Measurements from ENCODE around the gene CYP4F8. TPM values are rescaled to one million over a fixed set of nuclear protein-coding genes. Genes with fewer than 3 reads are reported as not detected.

Gene CYP4F8
- total RNA-seq, 1 donor from 2014 or later: not detected

- Mint-ChIP-seq H3K36me3 (ENCODE audit: low read depth) (no peaks in the 10 kb centered on the region), H3K4me1 (ENCODE audit: low read depth) (no peaks in the 10 kb centered on the region), H3K27ac (no peak overlapping the region), H3K9me3 (no peaks in the 10 kb centered on the region), H3K4me3 (ENCODE audit: low read depth) (no peak overlapping the region), H3K27me3 (ENCODE audit: low read depth) (no peaks in the 10 kb centered on the region)
- intact Hi-C loops (cut with micrococcal nuclease): no loop called here
- DNase-seq (ENCODE audit: low spot score): no peak
Measured at GRCh38 chr19:15623711-15624318, 8.8 kb downstream of the CYP4F8 start.

- Mint-ChIP-seq H3K4me3 (ENCODE audit: low read depth) (no peak overlapping the region), H3K27me3 (ENCODE audit: low read depth) (peaks cover 2% of the 10 kb centered on the region), H3K27ac (no peak overlapping the region), H3K9me3 (no peaks in the 10 kb centered on the region), H3K36me3 (ENCODE audit: low read depth) (no peaks in the 10 kb centered on the region), H3K4me1 (ENCODE audit: low read depth) (no peaks in the 10 kb centered on the region)
- intact Hi-C loops (cut with micrococcal nuclease): loop anchor here (2.0 kb wide), 1 partner anchor 554 kb away; no protein-coding TSS in a partner anchor
- DNase-seq (ENCODE audit: low spot score): no peak
Measured at GRCh38 chr19:15628236-15629002, 13.4 kb downstream of the CYP4F8 start.

- no peak overlapping the region for H3K27ac Mint-ChIP-seq
- no peaks in the 10 kb centered on the region for H3K9me3 Mint-ChIP-seq
- H3K27me3 Mint-ChIP-seq (ENCODE audit: low read depth): peaks cover 2% of the 10 kb centered on the region
- no peaks in the 10 kb centered on the region for H3K4me1 Mint-ChIP-seq (ENCODE audit: low read depth)
- intact Hi-C loops (cut with micrococcal nuclease): loop anchor here (2.0 kb wide), 1 partner anchor 554 kb away; no protein-coding TSS in a partner anchor
- peak; percentile 74 for DNase-seq (ENCODE audit: low spot score)
- no peak overlapping the region for H3K4me3 Mint-ChIP-seq (ENCODE audit: low read depth)
- H3K36me3 Mint-ChIP-seq (ENCODE audit: low read depth): no peaks in the 10 kb centered on the region
Measured at GRCh38 chr19:15629003-15629880, 14.2 kb downstream of the CYP4F8 start.

GRCh38 chr19:15631817-15632216, 16.8 kb downstream of the CYP4F8 start:
- no peaks in the 10 kb centered on the region for H3K36me3 Mint-ChIP-seq (ENCODE audit: low read depth)
- no peaks in the 10 kb centered on the region for H3K9me3 Mint-ChIP-seq
- peaks cover 5% of the 10 kb centered on the region for H3K27me3 Mint-ChIP-seq (ENCODE audit: low read depth)
- H3K4me1 Mint-ChIP-seq (ENCODE audit: low read depth): no peaks in the 10 kb centered on the region
- intact Hi-C loops (cut with micrococcal nuclease): no loop called here
- H3K4me3 Mint-ChIP-seq (ENCODE audit: low read depth): no peak overlapping the region
- no peak for DNase-seq (ENCODE audit: low spot score)
- H3K27ac Mint-ChIP-seq: no peak overlapping the region

- H3K4me3 Mint-ChIP-seq (ENCODE audit: low read depth): no peak overlapping the region
- no peaks in the 10 kb centered on the region for H3K9me3 Mint-ChIP-seq
- peaks cover 5% of the 10 kb centered on the region for H3K27me3 Mint-ChIP-seq (ENCODE audit: low read depth)
- H3K4me1 Mint-ChIP-seq (ENCODE audit: low read depth): no peaks in the 10 kb centered on the region
- intact Hi-C loops (cut with micrococcal nuclease): no loop called here
- DNase-seq (ENCODE audit: low spot score): no peak
- no peaks in the 10 kb centered on the region for H3K36me3 Mint-ChIP-seq (ENCODE audit: low read depth)
- H3K27ac Mint-ChIP-seq: no peak overlapping the region
Measured at GRCh38 chr19:15633082-15633835, 18.2 kb downstream of the CYP4F8 start.

- intact Hi-C loops (cut with micrococcal nuclease): no loop called here
- no peak for DNase-seq (ENCODE audit: low spot score)
- Mint-ChIP-seq H3K27me3 (ENCODE audit: low read depth) (peaks cover 5% of the 10 kb centered on the region), H3K4me3 (ENCODE audit: low read depth) (no peak overlapping the region), H3K27ac (no peak overlapping the region), H3K4me1 (ENCODE audit: low read depth) (no peaks in the 10 kb centered on the region), H3K9me3 (no peaks in the 10 kb centered on the region), H3K36me3 (ENCODE audit: low read depth) (no peaks in the 10 kb centered on the region)
Measured at GRCh38 chr19:15634105-15634504, 19.1 kb downstream of the CYP4F8 start.

GRCh38 chr19:15635016-15635805, 20.2 kb downstream of the CYP4F8 start:
- Mint-ChIP-seq H3K9me3 (no peaks in the 10 kb centered on the region), H3K27ac (no peak overlapping the region), H3K4me3 (ENCODE audit: low read depth) (no peak overlapping the region), H3K36me3 (ENCODE audit: low read depth) (no peaks in the 10 kb centered on the region), H3K4me1 (ENCODE audit: low read depth) (no peaks in the 10 kb centered on the region), H3K27me3 (ENCODE audit: low read depth) (peaks cover 5% of the 10 kb centered on the region)
- no peak for DNase-seq (ENCODE audit: low spot score)
- intact Hi-C loops (cut with micrococcal nuclease): no loop called here

- Mint-ChIP-seq H3K27me3 (ENCODE audit: low read depth) (peaks cover 5% of the 10 kb centered on the region), H3K4me3 (ENCODE audit: low read depth) (no peak overlapping the region), H3K27ac (no peak overlapping the region), H3K36me3 (ENCODE audit: low read depth) (no peaks in the 10 kb centered on the region), H3K9me3 (no peaks in the 10 kb centered on the region), H3K4me1 (ENCODE audit: low read depth) (no peaks in the 10 kb centered on the region)
- no peak for DNase-seq (ENCODE audit: low spot score)
- intact Hi-C loops (cut with micrococcal nuclease): no loop called here
Measured at GRCh38 chr19:15636026-15636425, 21.0 kb downstream of the CYP4F8 start.

GRCh38 chr19:15639596-15639995, 24.6 kb downstream of the CYP4F8 start:
- Mint-ChIP-seq H3K4me1 (ENCODE audit: low read depth) (no peaks in the 10 kb centered on the region), H3K36me3 (ENCODE audit: low read depth) (no peaks in the 10 kb centered on the region), H3K9me3 (no peaks in the 10 kb centered on the region), H3K27ac (no peak overlapping the region), H3K27me3 (ENCODE audit: low read depth) (peaks cover under 1% of the 10 kb centered on the region), H3K4me3 (ENCODE audit: low read depth) (no peak overlapping the region)
- intact Hi-C loops (cut with micrococcal nuclease): no loop called here
- DNase-seq (ENCODE audit: low spot score): no peak

GRCh38 chr19:15640294-15640903, 25.4 kb downstream of the CYP4F8 start, which contains the start of gene CYP4F3:
Gene CYP4F3, plus strand, starts transcription at chr19:15640897. Its CDS starts 519 bp downstream, at chr19:15641416.
- DNase-seq (ENCODE audit: low spot score): no peak
- Mint-ChIP-seq H3K27ac (no peak within 1 kb of the TSS), H3K9me3 (no peaks in the 10 kb centered on the region), H3K4me1 (ENCODE audit: low read depth) (no peaks in the 10 kb centered on the region), H3K27me3 (ENCODE audit: low read depth) (no peaks in the 10 kb centered on the region), H3K4me3 (ENCODE audit: low read depth) (no peak within 1 kb of the TSS), H3K36me3 (ENCODE audit: low read depth) (no peaks in the 10 kb centered on the region)
- intact Hi-C loops (cut with micrococcal nuclease): no loop called here

- intact Hi-C loops (cut with micrococcal nuclease): no loop called here
- no peaks in the 10 kb centered on the region for H3K36me3 Mint-ChIP-seq (ENCODE audit: low read depth)
- no peaks in the 10 kb centered on the region for H3K4me1 Mint-ChIP-seq (ENCODE audit: low read depth)
- H3K27ac Mint-ChIP-seq: no peak overlapping the region
- no peak for DNase-seq (ENCODE audit: low spot score)
- no peaks in the 10 kb centered on the region for H3K9me3 Mint-ChIP-seq
- H3K4me3 Mint-ChIP-seq (ENCODE audit: low read depth): no peak overlapping the region
- H3K27me3 Mint-ChIP-seq (ENCODE audit: low read depth): no peaks in the 10 kb centered on the region
Measured at GRCh38 chr19:15640904-15641597, 26.0 kb downstream of the CYP4F8 start.

Measured in activated T-helper 2 cell treated with anti-CD3 and anti-CD28 coated beads, Interferon-gamma antibody, Interleukin-2, Interleukin-4, amounts not matched to agents 10 μg/mL and 5 μg/mL and 100 μg/mL, durations not matched to agents 14 hours and 24 hours and 36 hours (primary cell).